Activated T-helper 1 cell treated with anti-CD3 and anti-CD28 coated beads, Interleukin-12 subunit alpha, Interleukin-12 subunit beta, Interleukin-2, Interleukin-4 antibody, amounts not matched to agents 30 ng/mL and 10 ng/mL and 1 ng/mL, durations not matched to agents 14 hours and 24 hours and 36 hours (primary cell): ENCODE data around the gene JPH2. TPM values are rescaled to one million over a fixed set of nuclear protein-coding genes. Genes with fewer than 3 reads are reported as not detected.

Source experiments
- DNase-seq: peaks from one replicate; pipeline ENCODE4 v3.0.0; 2021; ENCODE audit warnings: low spot score
- H3K27ac Mint-ChIP-seq: one replicate; pipeline ENCODE4 v1.8.0; 2021; ENCODE audit warnings: mild to moderate bottlenecking, mixed read lengths
- H3K27me3 Mint-ChIP-seq: one replicate; pipeline ENCODE4 v1.8.0; 2022; ENCODE audit warnings: mild to moderate bottlenecking, moderate library complexity, mixed read lengths; ENCODE audit not compliant: insufficient read depth
- H3K36me3 Mint-ChIP-seq: one replicate; pipeline ENCODE4 v1.8.0; 2021; ENCODE audit warnings: low read depth, mixed read lengths
- H3K4me1 Mint-ChIP-seq: one replicate; pipeline ENCODE4 v1.8.0; 2021; ENCODE audit warnings: low read depth, mixed read lengths
- H3K4me3 Mint-ChIP-seq: one replicate; pipeline ENCODE4 v1.8.0; 2021; ENCODE audit warnings: mild to moderate bottlenecking, moderate library complexity, mixed read lengths
- H3K9me3 Mint-ChIP-seq: one replicate; pipeline ENCODE4 v1.8.0; 2021; ENCODE audit warnings: mixed read lengths
- intact Hi-C: fragments of 100-400 bp; cut with micrococcal nuclease; formaldehyde crosslinking; loops from one replicate; pipeline ENCODE4 v1.15.1; 2024
- total RNA-seq: library from RNA; stranded (reverse); gene quantifications from 2 replicates; pipeline ENCODE4 v1.2.3, GENCODE V29; 2022

Gene JPH2
- total RNA-seq, 1 donor from 2014 or later: not detected

DNA sequence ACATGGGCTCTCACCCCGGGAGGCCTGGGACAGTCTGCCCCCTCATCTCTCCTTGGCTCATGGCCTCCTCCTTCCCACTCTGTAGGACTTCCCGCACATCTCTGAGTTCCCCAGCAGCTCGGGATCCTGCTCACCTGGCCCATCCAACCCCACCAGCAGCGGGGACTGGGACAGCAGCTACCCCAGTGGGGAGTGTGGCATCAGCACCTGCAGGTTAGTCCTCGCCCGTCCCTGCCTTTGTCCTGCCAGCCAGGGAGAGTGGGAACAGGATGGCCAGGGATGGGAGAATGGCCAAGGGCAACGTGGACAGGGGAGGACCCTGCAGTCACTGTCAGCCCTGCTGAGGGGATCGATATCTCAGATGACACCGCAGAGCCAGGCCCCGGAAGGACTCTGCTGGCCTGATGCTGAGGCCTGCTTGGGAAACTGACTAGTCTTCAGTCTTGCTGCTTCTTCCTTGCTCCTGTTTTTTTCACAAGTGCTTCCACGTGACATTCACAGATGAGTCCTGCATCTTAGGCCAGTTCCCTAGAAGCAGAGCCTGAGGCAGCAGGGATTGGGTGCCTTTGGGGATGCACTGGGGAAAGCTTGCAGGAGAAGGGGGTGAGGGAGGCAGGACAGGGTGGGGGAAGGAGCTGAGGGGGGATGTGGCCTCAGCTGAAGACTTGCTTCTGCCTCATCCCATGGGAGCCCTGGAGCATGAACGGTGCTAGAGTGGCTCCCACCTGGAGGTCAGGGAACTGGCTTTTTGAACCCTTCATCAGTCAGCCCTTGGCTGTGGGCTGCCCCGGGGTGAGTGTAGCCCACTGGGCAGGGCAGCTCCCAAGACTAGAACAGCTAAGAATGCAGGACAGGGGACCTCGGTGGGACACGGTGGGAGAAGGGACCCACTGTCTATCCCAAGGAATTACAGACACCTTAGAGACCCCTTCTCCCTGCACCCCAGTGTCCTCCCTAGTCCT is 120.1 kb downstream of the JPH2 start:
- peaks cover 6% of the 10 kb centered on the region for H3K27me3 Mint-ChIP-seq
- H3K36me3 Mint-ChIP-seq: peaks cover 1% of the 10 kb centered on the region
- H3K4me1 Mint-ChIP-seq: peaks cover 46% of the 10 kb centered on the region
- intact Hi-C loops: loop anchor here (5.0 kb wide), 1 partner anchor 140 kb away; no protein-coding TSS in a partner anchor
- H3K27ac Mint-ChIP-seq: no peak overlapping the region
- peaks cover 1% of the 10 kb centered on the region for H3K9me3 Mint-ChIP-seq
- no peak for DNase-seq
- no peak overlapping the region for H3K4me3 Mint-ChIP-seq

DNA sequence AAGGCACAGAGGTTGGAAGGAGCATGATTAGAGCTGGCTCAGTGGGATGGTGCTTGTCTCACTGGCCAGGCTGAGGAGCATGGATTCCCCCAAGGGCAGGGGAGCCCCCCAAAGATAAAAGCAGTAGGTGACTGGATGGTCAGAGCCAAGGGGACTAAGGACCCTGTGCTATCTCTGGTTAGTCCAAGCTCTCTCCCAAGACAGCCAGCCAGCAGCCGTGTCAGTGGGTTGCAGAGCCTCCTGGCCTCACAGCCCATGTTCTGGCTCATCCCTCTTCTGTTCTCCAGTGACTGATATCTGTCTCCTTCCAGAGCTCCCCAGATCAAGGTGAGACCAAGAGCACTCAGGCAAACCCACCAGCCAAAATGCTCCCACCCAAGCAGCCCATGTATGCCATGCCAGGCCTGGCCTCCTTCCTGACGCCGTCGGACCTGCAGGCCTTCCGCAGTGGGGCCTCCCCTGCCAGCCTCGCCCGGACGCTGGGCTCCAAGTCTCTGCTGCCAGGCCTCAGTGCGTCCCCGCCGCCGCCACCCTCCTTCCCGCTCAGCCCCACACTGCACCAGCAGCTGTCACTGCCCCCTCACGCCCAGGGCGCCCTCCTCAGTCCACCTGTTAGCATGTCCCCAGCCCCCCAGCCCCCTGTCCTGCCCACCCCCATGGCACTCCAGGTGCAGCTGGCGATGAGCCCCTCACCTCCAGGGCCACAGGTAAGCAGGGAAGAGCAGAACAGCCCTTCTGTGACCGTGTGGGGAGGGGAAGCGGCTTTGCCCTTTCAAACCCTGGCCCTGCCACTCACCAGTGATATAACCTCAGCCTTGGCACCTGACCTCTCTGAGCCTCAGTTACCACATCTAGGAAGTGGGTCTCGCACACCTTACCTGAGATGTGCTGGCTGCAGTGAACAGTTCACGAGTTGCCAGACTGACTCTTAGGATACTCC is 121.3 kb downstream of the JPH2 start:
- no peak for DNase-seq
- Mint-ChIP-seq H3K36me3 (peaks cover 5% of the 10 kb centered on the region), H3K4me3 (no peak overlapping the region), H3K27ac (no peak overlapping the region), H3K9me3 (peaks cover 8% of the 10 kb centered on the region), H3K27me3 (peaks cover 6% of the 10 kb centered on the region), H3K4me1 (peaks cover 48% of the 10 kb centered on the region)
- intact Hi-C loops: loop anchor here (5.0 kb wide), 1 partner anchor 138 kb away; no protein-coding TSS in a partner anchor

DNA sequence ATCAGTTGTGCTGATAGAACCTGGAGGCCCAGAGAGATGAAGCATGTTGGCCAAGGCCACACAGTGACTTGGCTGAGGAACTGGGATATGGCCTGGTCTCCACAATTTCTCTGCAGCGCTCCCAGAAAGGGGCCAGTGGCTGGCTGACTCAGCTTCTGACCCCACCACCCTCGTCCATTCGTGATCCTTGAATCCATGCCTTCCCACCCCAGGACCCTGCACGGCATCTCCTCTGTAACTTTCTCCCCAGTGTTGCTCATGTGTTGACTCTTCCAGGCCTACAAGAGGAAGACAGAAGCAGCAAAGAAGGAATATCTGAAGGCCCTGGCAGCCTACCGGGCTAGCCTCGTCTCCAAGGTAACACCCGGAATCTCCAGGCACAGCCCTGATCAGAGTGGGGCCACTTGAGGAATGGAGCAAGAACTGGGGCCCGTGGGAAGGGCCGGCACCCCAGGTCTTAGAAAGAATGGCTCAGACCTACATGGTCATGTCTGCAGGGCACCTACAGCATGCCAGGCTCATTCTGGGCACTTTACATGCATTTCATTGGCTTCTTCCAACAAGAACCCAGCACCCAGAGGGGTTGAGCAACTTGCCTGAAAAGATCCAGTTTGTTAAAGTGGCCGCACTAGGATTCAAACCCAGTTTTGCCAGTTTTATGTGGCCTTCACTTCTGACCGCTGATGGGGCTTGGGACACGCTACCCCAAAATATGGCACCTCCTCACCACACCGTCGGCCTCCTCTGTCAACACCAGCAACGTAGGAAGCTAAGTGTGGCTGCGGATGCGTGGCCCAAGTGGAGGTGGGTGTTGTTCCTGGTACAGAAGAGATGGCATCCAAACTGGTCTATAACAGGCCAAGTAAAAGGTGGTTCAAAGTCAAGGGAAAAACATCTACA is 122.2 kb downstream of the JPH2 start:
- no peak overlapping the region for H3K4me3 Mint-ChIP-seq
- H3K36me3 Mint-ChIP-seq: peaks cover 8% of the 10 kb centered on the region
- H3K27ac Mint-ChIP-seq: no peak overlapping the region
- H3K27me3 Mint-ChIP-seq: peaks cover 6% of the 10 kb centered on the region
- H3K9me3 Mint-ChIP-seq: peaks cover 8% of the 10 kb centered on the region
- intact Hi-C loops: loop anchor here (5.0 kb wide), 1 partner anchor 137 kb away; no protein-coding TSS in a partner anchor
- DNase-seq: no peak
- H3K4me1 Mint-ChIP-seq: peaks cover 47% of the 10 kb centered on the region

Other genes starting within 250 kb of the JPH2 start
- gene OSER1, start 23.6 kb upstream of the JPH2 start, total RNA-seq: 22.0 and 23.4 TPM in 2 replicates
- 0.08 TPM in 1 of 2 replicates, not detected in the other for gene GDAP1L1, start 60.1 kb upstream of the JPH2 start, total RNA-seq
- gene FITM2, start 124.0 kb upstream of the JPH2 start, total RNA-seq: 2.2 TPM in 2 replicates
- gene R3HDML, start 149.9 kb upstream of the JPH2 start, total RNA-seq: not detected in 2 replicates
- not detected in 2 replicates for gene HNF4A, start 168.5 kb upstream of the JPH2 start, total RNA-seq